Kidney (tissue), 22 donors: Measurements from ENCODE around the gene FLRT1. TPM values are rescaled to one million over a fixed set of nuclear protein-coding genes. Genes with fewer than 3 reads are reported as not detected.

Source experiments
- DNase-seq, 5 donors: peaks; one replicate each; pipeline ENCODE4 v3.0.0-alpha.2; 2013 to 2020
- FAIRE-seq: peaks from 2 replicates; lab custom pipeline; 2012; peaks lifted over from hg19 to GRCh38; lab: Jason Lieb, UNC
- H3K27ac ChIP-seq, 2 donors: one replicate each; pipeline ENCODE4 v1.7.0; 2013; ENCODE audit warnings: low read depth in 2 of 2, low read length in 2 of 2, inconsistent platforms in 1 of 2
- H3K27me3 ChIP-seq: one replicate; pipeline ENCODE4 v1.7.1; 2013; ENCODE audit warnings: low read length, inconsistent platforms; ENCODE audit not compliant: control insufficient read depth, insufficient read depth
- H3K36me3 ChIP-seq, 3 donors: one replicate each; pipeline versions ENCODE4 v1.7.0 to v1.7.1; 2013; ENCODE audit warnings: low read length in 3 of 3, control low read depth in 1 of 3, inconsistent platforms in 1 of 3; ENCODE audit not compliant: insufficient read depth in 3 of 3, control insufficient read depth in 2 of 3
- H3K4me1 ChIP-seq, 3 donors: one replicate each; pipeline versions ENCODE4 v1.7.0 to v1.7.1; 2013; ENCODE audit warnings: low read length in 3 of 3, inconsistent platforms in 1 of 3, low read depth in 1 of 3; ENCODE audit not compliant: control insufficient read depth in 2 of 3, insufficient read depth in 2 of 3
- H3K4me3 ChIP-seq, 3 donors: one replicate each; pipeline versions ENCODE4 v1.7.0 to v1.8.1; 2013; ENCODE audit warnings: low read length in 3 of 3, control low read depth in 1 of 3, inconsistent platforms in 1 of 3
- H3K9ac ChIP-seq, 3 donors: one replicate each; pipeline versions ENCODE4 v1.7.0 to v1.7.1; 2013; ENCODE audit warnings: low read length in 3 of 3, control low read depth in 1 of 3, inconsistent platforms in 1 of 3
- H3K9me3 ChIP-seq, 3 donors: one replicate each; pipeline versions ENCODE4 v1.7.0 to v1.7.1; 2013; ENCODE audit warnings: low read length in 3 of 3, control low read depth in 1 of 3, inconsistent platforms in 1 of 3; ENCODE audit not compliant: control insufficient read depth in 2 of 3, insufficient read depth in 1 of 3
- CTCF ChIP-seq: IDR thresholded peaks from 3 replicates; pipeline ENCODE4 v1.5.1; 2012; ENCODE audit warnings: mild to moderate bottlenecking, moderate library complexity, borderline replicate concordance; ENCODE audit not compliant: insufficient read depth; ENCODE audit errors: extremely low read depth
- intact Hi-C: fragments of 100-400 bp; cut with DNase I; formaldehyde crosslinking; loops from one replicate; pipeline ENCODE4 v1.11.1; 2022
- long read RNA-seq, 10 donors: library from polyadenylated mRNA in 1 of 10; unstranded in 1 of 10; transcript quantifications; one replicate each; pipeline ENCODE4 v2.0.0 and lab custom pipeline, GENCODE V29; 2021 to 2026
- polyA plus RNA-seq: library from polyadenylated mRNA; stranded (reverse); fragments of 350-450 nt; fragmentation: Illumina TruSeq; extraction: RNeasy Lipid Tissue Mini Kit (QIAGEN cat#74804); gene quantifications from one replicate; pipeline ENCODE4 v1.2.3, GENCODE V29; 2014; ENCODE audit warnings: low read depth, low replicate concordance; ENCODE audit not compliant: insufficient read depth
- total RNA-seq: library from RNA; stranded (reverse); fragmentation: NEBNext Ultra II Directional; extraction: Animal tissue kit (Norgen Biotek cat#: 25700); gene quantifications from one replicate; pipeline ENCODE4 v1.2.1, GENCODE V29; 2021
- donor health status: control.
- donor health status: control.
- donor health status: control.
- donor health status: control.
- donor health status: control.
- donor health status: DM: yes; HTN: yes; CAD: no.
- donor health status: Normal renal cell carcinoma (clear cell type).

FLRT1 gene
- total RNA-seq = 0.66 TPM
- 1.5 TPM for polyA plus RNA-seq
- long read RNA-seq, donor 1 = 0 reads
- long read RNA-seq, donor 2, partial matches to known transcripts = 0 of 1 reads
- long read RNA-seq, donor 2, other reads (novel, unspliced or antisense) = 0 of 1 reads
- long read RNA-seq, donor 3, partial matches to known transcripts = 0 of 1 reads
- long read RNA-seq, donor 3, other reads (novel, unspliced or antisense) = 0 of 1 reads
- long read RNA-seq, donor 4 = 0 reads
- long read RNA-seq, donor 5 = 0 reads
- long read RNA-seq, donor 6 = 0 reads
- long read RNA-seq, donor 7, partial matches to known transcripts = 0 of 1 reads
- long read RNA-seq, donor 7, other reads (novel, unspliced or antisense) = 1 of 1 reads
- long read RNA-seq, donor 8 = 0 reads
- long read RNA-seq, donor 9 = 0 reads
- long read RNA-seq, donor 10 = 0 reads

GRCh38 chr11:64035576-64035975, at the start of gene FLRT1:
TSS of gene FLRT1 (plus strand) at chr11:64035931. CDS start at chr11:64116268, 80,337 bp downstream.
- Histone ChIP-seq H3K4me1 (peaks cover 0 to 12% (median 0%) of the 10 kb centered on the region in 3 donors), H3K9me3 (no peaks in the 10 kb centered on the region), H3K27ac (peak within 1 kb of the TSS; percentile 37 to 51), H3K9ac (no peak within 1 kb of the TSS), H3K27me3 (no peaks in the 10 kb centered on the region), H3K36me3 (no peaks in the 10 kb centered on the region), H3K4me3 (peak within 1 kb of the TSS in 2 of 3 donors; percentile 16 to 43)
- FAIRE-seq (no peak), DNase-seq (peak in 1 of 5 donors; percentile 58)
- intact Hi-C loops = no loop called here
- no peak for TF ChIP-seq CTCF

- peak within 1 kb of the TSS; percentile 57 to 87 (median 70) for H3K9ac ChIP-seq
- H3K9me3 ChIP-seq = no peaks in the 10 kb centered on the region
- H3K36me3 ChIP-seq = peaks cover 0 to 16% (median 2%) of the 10 kb centered on the region in 3 donors
- H3K27ac ChIP-seq = peak within 1 kb of the TSS; percentile 78 to 80
- FAIRE-seq (no peak), DNase-seq (peak; percentile 96 to 97 (median 97))
- TF ChIP-seq CTCF = no peak
- peak within 1 kb of the TSS; percentile 68 to 92 (median 83) for H3K4me3 ChIP-seq
- no peaks in the 10 kb centered on the region for H3K27me3 ChIP-seq
- peaks cover 0 to 13% (median 9%) of the 10 kb centered on the region in 3 donors for H3K4me1 ChIP-seq
- intact Hi-C loops = no loop called here
Observed at GRCh38 chr11:63986156-63986931, 49.4 kb upstream of the FLRT1 start, which contains the start of gene OTUB1. TSS of gene OTUB1 (plus strand) at chr11:63986438. CDS start at chr11:63986457, 19 bp downstream.

- Histone ChIP-seq H3K9ac (peak overlapping the region; percentile 4 to 87 (median 70)), H3K4me3 (peak overlapping the region; percentile 39 to 92 (median 83)), H3K36me3 (peaks cover 0 to 19% (median 2%) of the 10 kb centered on the region in 3 donors), H3K4me1 (peaks cover 0 to 13% (median 9%) of the 10 kb centered on the region in 3 donors), H3K27me3 (no peaks in the 10 kb centered on the region), H3K9me3 (no peaks in the 10 kb centered on the region), H3K27ac (no peak overlapping the region)
- intact Hi-C loops = no loop called here
- no peak for DNase-seq
- no peak for FAIRE-seq
- no peak for TF ChIP-seq CTCF
Observed at GRCh38 chr11:63986932-63987513, 48.7 kb upstream of the FLRT1 start.
